Measurements from ENCODE around the gene C16orf96. TPM values are rescaled to one million over a fixed set of nuclear protein-coding genes. Genes with fewer than 3 reads are reported as not detected.

The C16orf96 gene
- total and polyA plus RNA-seq, 9 donors = 0.29 to 0.91 (median 0.53) TPM

- peaks cover 28% of the 10 kb centered on the region for H3K4me1 ChIP-seq (ENCODE audit: control insufficient read depth, insufficient read depth, low read length)
- H3K27me3 ChIP-seq (ENCODE audit: control insufficient read depth, insufficient read depth, low read length) = peaks cover 4% of the 10 kb centered on the region
- no peaks in the 10 kb centered on the region for H3K36me3 ChIP-seq (ENCODE audit: control insufficient read depth, insufficient read depth, low read length)
- no peaks in the 10 kb centered on the region for H3K9me3 ChIP-seq (replicated peaks; ENCODE audit: control insufficient read depth, low read depth, low read length)
- no peak for DNase-seq
- no peak overlapping the region for H3K4me3 ChIP-seq (ENCODE audit: low read length)
- H3K27ac ChIP-seq (ENCODE audit: low read length) = no peak overlapping the region
- WGBS (ENCODE audit: insufficient coverage) = 62% methylated on average over 5 of the region's 9 CpGs
Measured at GRCh38 chr16:4597174-4597573, 41.0 kb downstream of the C16orf96 start.

DNA sequence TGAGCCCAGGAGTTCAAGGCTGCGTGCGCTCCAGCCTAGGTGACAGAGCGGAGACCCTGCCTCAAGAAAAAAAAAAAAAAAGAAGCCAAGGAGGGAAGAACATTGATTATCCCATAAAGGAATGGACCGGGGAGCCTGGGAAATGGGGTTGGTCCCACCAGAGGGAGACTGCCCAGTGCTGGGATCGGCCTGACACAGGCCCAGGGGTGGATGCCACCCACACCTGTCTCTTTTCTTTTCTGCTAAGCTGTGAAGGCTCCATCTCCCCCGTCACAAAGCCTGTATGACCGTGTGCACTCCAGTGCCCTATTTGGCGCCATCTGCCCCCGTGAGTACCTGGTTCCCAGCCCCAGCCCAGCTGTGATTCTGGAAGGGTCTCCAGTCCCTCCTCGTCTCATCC, 42.9 kb downstream of the C16orf96 start:
- H3K4me1 ChIP-seq (ENCODE audit: control insufficient read depth, insufficient read depth, low read length) = peaks cover 24% of the 10 kb centered on the region
- H3K9me3 ChIP-seq (replicated peaks; ENCODE audit: control insufficient read depth, low read depth, low read length) = no peaks in the 10 kb centered on the region
- no peaks in the 10 kb centered on the region for H3K36me3 ChIP-seq (ENCODE audit: control insufficient read depth, insufficient read depth, low read length)
- WGBS (ENCODE audit: insufficient coverage) = 89% methylated on average over 8 of the region's 10 CpGs
- no peak overlapping the region for H3K4me3 ChIP-seq (ENCODE audit: low read length)
- DNase-seq = no peak
- H3K27me3 ChIP-seq (ENCODE audit: control insufficient read depth, insufficient read depth, low read length) = peaks cover 4% of the 10 kb centered on the region
- H3K27ac ChIP-seq (ENCODE audit: low read length) = no peak overlapping the region

GRCh38 chr16:4599545-4599944, 43.4 kb downstream of the C16orf96 start:
- no peak for DNase-seq
- no peaks in the 10 kb centered on the region for H3K36me3 ChIP-seq (ENCODE audit: control insufficient read depth, insufficient read depth, low read length)
- H3K27me3 ChIP-seq (ENCODE audit: control insufficient read depth, insufficient read depth, low read length) = peaks cover 4% of the 10 kb centered on the region
- H3K4me1 ChIP-seq (ENCODE audit: control insufficient read depth, insufficient read depth, low read length) = peaks cover 24% of the 10 kb centered on the region
- H3K4me3 ChIP-seq (ENCODE audit: low read length) = no peak overlapping the region
- WGBS (ENCODE audit: insufficient coverage) = 47% methylated on average over 5 of the region's 8 CpGs
- H3K27ac ChIP-seq (ENCODE audit: low read length) = no peak overlapping the region
- no peaks in the 10 kb centered on the region for H3K9me3 ChIP-seq (replicated peaks; ENCODE audit: control insufficient read depth, low read depth, low read length)

- no peak overlapping the region for H3K4me3 ChIP-seq (ENCODE audit: low read length)
- peak overlapping the region; percentile 77 for H3K27ac ChIP-seq (ENCODE audit: low read length)
- H3K27me3 ChIP-seq (ENCODE audit: control insufficient read depth, insufficient read depth, low read length) = peaks cover 4% of the 10 kb centered on the region
- H3K36me3 ChIP-seq (ENCODE audit: control insufficient read depth, insufficient read depth, low read length) = no peaks in the 10 kb centered on the region
- 12% methylated on average over 13 of the region's 18 CpGs for WGBS (ENCODE audit: insufficient coverage)
- H3K9me3 ChIP-seq (replicated peaks; ENCODE audit: control insufficient read depth, low read depth, low read length) = no peaks in the 10 kb centered on the region
- DNase-seq = peak; percentile 94
- H3K4me1 ChIP-seq (ENCODE audit: control insufficient read depth, insufficient read depth, low read length) = peaks cover 24% of the 10 kb centered on the region
Measured at GRCh38 chr16:4601036-4601863, 45.1 kb downstream of the C16orf96 start.

- peaks cover 24% of the 10 kb centered on the region for H3K4me1 ChIP-seq (ENCODE audit: control insufficient read depth, insufficient read depth, low read length)
- H3K36me3 ChIP-seq (ENCODE audit: control insufficient read depth, insufficient read depth, low read length) = peaks cover under 1% of the 10 kb centered on the region
- H3K27me3 ChIP-seq (ENCODE audit: control insufficient read depth, insufficient read depth, low read length) = peaks cover 4% of the 10 kb centered on the region
- H3K27ac ChIP-seq (ENCODE audit: low read length) = peak overlapping the region; percentile 77
- H3K4me3 ChIP-seq (ENCODE audit: low read length) = no peak overlapping the region
- no peaks in the 10 kb centered on the region for H3K9me3 ChIP-seq (replicated peaks; ENCODE audit: control insufficient read depth, low read depth, low read length)
- DNase-seq = no peak
- 34% methylated on average over 5 of the region's 6 CpGs for WGBS (ENCODE audit: insufficient coverage)
Measured at GRCh38 chr16:4601864-4602186, 45.7 kb downstream of the C16orf96 start.

GRCh38 chr16:4602331-4602730, 46.2 kb downstream of the C16orf96 start:
- no peak for DNase-seq
- no peak overlapping the region for H3K4me3 ChIP-seq (ENCODE audit: low read length)
- no peak overlapping the region for H3K27ac ChIP-seq (ENCODE audit: low read length)
- 36% methylated on average over 4 of the region's 8 CpGs for WGBS (ENCODE audit: insufficient coverage)
- peaks cover 1% of the 10 kb centered on the region for H3K27me3 ChIP-seq (ENCODE audit: control insufficient read depth, insufficient read depth, low read length)
- H3K4me1 ChIP-seq (ENCODE audit: control insufficient read depth, insufficient read depth, low read length) = peaks cover 24% of the 10 kb centered on the region
- H3K9me3 ChIP-seq (replicated peaks; ENCODE audit: control insufficient read depth, low read depth, low read length) = no peaks in the 10 kb centered on the region
- peaks cover 5% of the 10 kb centered on the region for H3K36me3 ChIP-seq (ENCODE audit: control insufficient read depth, insufficient read depth, low read length)

- Histone ChIP-seq H3K4me3 (ENCODE audit: low read length) (no peak overlapping the region), H3K27ac (ENCODE audit: low read length) (no peak overlapping the region), H3K36me3 (ENCODE audit: control insufficient read depth, insufficient read depth, low read length) (peaks cover 16% of the 10 kb centered on the region), H3K4me1 (ENCODE audit: control insufficient read depth, insufficient read depth, low read length) (peaks cover 24% of the 10 kb centered on the region), H3K27me3 (ENCODE audit: control insufficient read depth, insufficient read depth, low read length) (no peaks in the 10 kb centered on the region), H3K9me3 (replicated peaks; ENCODE audit: control insufficient read depth, low read depth, low read length) (no peaks in the 10 kb centered on the region)
- DNase-seq = no peak
- WGBS (ENCODE audit: insufficient coverage) = 69% methylated on average over 8 of the region's 13 CpGs
Measured at GRCh38 chr16:4603624-4604170, 47.6 kb downstream of the C16orf96 start.

DNA sequence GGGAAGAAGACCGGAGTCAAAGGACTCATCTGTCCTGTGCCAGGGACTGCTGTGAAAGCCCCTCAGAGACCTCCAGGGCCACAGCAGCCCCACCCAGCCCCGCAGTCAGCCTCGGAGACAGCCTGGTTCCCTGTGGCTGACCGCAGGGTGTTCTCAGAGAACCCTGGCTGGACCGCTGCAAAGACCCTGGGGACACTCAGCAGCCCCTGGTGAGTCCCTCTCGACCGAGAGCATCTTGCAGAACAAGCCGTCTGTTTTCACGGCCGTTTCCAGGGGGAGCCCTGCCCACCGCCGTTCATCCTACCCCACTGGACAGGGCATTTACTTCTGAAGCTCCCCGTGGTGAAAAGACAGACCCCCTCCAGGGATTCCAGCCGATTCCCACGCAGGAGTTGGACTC, 48.3 kb downstream of the C16orf96 start:
- no peaks in the 10 kb centered on the region for H3K9me3 ChIP-seq (replicated peaks; ENCODE audit: control insufficient read depth, low read depth, low read length)
- H3K36me3 ChIP-seq (ENCODE audit: control insufficient read depth, insufficient read depth, low read length) = peaks cover 21% of the 10 kb centered on the region
- peak; percentile 5 for DNase-seq
- no peaks in the 10 kb centered on the region for H3K27me3 ChIP-seq (ENCODE audit: control insufficient read depth, insufficient read depth, low read length)
- H3K4me1 ChIP-seq (ENCODE audit: control insufficient read depth, insufficient read depth, low read length) = peaks cover 24% of the 10 kb centered on the region
- H3K4me3 ChIP-seq (ENCODE audit: low read length) = no peak overlapping the region
- 55% methylated on average over 15 of the region's 15 CpGs for WGBS (ENCODE audit: insufficient coverage)
- no peak overlapping the region for H3K27ac ChIP-seq (ENCODE audit: low read length)

- DNase-seq = no peak
- H3K9me3 ChIP-seq (replicated peaks; ENCODE audit: control insufficient read depth, low read depth, low read length) = no peaks in the 10 kb centered on the region
- no peak overlapping the region for H3K4me3 ChIP-seq (ENCODE audit: low read length)
- no peak overlapping the region for H3K27ac ChIP-seq (ENCODE audit: low read length)
- H3K27me3 ChIP-seq (ENCODE audit: control insufficient read depth, insufficient read depth, low read length) = no peaks in the 10 kb centered on the region
- peaks cover 16% of the 10 kb centered on the region for H3K4me1 ChIP-seq (ENCODE audit: control insufficient read depth, insufficient read depth, low read length)
- H3K36me3 ChIP-seq (ENCODE audit: control insufficient read depth, insufficient read depth, low read length) = peaks cover 26% of the 10 kb centered on the region
- 76% methylated on average over 8 of the region's 9 CpGs for WGBS (ENCODE audit: insufficient coverage)
Measured at GRCh38 chr16:4606354-4606753, 50.2 kb downstream of the C16orf96 start.

DNA sequence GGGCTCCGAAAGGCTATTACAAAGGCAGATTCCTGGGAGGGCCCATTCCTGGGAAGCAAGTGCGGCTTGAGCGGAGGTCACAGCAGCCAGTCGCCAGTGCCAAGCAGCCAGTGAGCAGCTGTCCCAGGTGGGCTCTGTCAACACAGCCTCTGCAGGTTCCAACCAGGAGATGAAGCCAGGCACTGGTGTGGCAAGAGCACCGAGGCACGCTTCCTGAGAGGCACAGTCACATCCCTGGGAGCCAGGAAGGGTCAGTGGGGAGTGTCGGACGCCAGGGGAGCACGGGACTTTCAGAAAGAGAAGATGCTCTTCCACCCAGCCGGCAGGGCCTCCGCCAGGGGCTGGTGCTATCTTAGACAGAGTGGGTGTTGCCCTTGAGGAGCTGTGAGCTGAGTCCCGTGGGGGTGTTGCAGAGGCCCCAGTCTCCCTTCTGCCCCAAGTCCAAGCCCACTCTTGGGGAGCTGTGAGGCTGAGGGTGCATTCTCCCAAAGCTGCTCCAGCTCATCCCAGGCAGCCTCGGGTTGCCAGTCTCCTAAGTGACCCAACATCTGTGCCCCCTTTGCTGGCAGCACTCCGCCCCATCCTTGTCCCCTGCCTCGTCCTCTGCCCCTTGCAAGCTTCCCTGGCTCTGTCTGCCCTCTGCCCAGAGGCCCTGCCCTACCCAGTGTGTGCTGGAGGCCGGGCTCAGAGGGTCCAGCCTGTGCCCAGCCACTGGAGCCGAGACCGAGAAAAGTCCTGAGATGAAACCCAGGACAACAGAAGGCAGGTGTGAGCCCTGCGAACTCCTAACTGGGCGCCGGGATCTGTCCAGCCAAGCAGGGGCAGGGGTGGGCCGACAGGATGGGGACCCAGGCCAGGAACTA, 51.9 kb downstream of the C16orf96 start:
- WGBS (ENCODE audit: insufficient coverage) = 86% methylated on average over 21 of the region's 22 CpGs
- DNase-seq = no peak
- no peak overlapping the region for H3K27ac ChIP-seq (ENCODE audit: low read length)
- H3K4me1 ChIP-seq (ENCODE audit: control insufficient read depth, insufficient read depth, low read length) = peaks cover 8% of the 10 kb centered on the region
- no peak overlapping the region for H3K4me3 ChIP-seq (ENCODE audit: low read length)
- peaks cover 26% of the 10 kb centered on the region for H3K36me3 ChIP-seq (ENCODE audit: control insufficient read depth, insufficient read depth, low read length)
- H3K27me3 ChIP-seq (ENCODE audit: control insufficient read depth, insufficient read depth, low read length) = no peaks in the 10 kb centered on the region
- no peaks in the 10 kb centered on the region for H3K9me3 ChIP-seq (replicated peaks; ENCODE audit: control insufficient read depth, low read depth, low read length)

Data from muscle of leg (tissue), 11 donors.